NCI-H187 treated with DMSO at 0.1 percent for 48 hours (cell line): ENCODE results near the gene WAPL.
"Not testable (repeated sequence)": the region's sequence is repeated elsewhere in the genome, so short reads cannot be mapped to it uniquely, and the experiment has no call there.

Experiments used
- DNase-seq: peaks from one replicate; lab custom pipeline; 2025; lab: John Stamatoyannopoulos, UW

WAPL gene

DNA sequence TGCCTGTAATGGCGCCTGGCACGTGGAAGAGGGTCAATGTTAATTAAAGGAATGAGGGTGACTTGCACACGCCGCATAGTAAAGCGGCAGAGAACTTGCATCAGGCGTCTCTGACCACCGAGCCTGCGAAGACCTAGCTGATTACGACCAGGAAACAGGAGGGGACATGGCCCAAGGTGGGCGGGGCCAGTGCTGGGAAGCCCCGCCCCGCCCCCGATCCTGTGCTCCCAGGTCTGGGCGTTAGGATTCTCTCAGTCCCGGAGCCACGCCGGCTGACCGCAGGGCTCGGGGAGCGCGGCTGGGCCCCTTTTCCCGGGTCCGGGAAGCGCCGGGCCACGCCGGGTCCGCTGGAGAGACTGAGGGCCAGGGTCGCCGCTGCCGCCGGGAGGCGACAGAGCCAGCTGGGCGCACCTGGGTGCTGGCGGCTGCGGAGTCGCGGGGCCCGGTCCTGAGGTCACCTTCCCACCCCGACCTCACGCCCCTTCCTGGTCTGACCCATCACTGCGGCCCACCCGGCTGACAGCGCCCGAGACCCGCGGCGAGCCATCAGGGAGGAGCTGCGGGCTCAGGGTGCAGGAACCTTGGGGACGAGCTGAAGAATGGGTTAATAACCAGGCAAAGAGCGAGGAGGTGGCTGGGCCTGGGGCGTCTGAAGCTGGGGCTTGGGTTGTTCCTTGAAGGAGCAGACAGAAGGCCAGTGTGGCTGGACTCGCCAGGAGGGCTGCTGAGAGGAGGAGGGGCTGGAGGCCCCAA lies 132.0 kb downstream of the WAPL start:
- DNase-seq = no peak

DNA sequence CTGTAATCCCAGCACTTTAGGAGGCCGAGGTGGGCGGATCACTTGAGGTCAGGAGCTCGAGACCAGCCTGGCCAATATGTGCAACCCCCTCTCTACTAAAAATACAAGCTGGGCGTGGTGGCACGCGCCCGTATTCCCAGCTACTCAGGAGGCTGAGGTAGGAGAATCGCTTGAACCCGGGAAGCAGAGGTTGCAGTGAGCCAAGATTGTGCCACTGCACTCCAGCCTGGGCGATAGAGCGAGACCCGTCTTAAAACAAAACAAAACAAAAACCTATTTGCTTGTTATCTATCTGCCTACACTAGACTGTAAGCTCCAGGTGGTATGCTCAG lies 132.5 kb downstream of the WAPL start:
- DNase-seq = not testable (repeated sequence)

DNA sequence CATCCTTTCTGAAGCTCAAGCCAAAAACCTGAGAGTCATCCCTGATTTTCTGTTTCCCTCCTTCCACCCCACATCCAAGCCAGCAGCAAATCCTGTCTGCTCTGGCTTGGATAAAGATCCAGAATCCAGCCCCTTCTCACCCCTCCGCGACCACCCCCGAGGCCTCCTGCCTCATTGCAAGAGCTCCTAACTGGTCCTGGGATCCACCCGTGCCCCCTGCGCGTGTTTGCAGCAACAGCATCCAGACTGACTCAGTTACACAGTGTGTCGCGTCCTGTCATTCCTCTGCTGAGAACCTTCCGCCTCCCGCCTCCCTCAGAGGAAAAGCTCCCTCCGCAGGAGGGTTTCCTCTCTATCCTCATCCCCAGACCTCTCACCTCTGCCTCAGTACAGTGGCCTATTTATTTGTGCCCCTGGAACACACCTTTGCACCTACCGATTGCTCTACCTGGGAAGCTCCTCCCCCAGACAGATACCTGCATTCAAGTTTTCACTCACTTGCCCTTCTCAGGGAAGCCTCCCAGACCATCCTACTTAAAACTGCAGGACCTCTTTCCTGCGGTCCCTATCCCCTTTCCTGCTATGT lies 133.4 kb downstream of the WAPL start:
- no peak for DNase-seq

DNA sequence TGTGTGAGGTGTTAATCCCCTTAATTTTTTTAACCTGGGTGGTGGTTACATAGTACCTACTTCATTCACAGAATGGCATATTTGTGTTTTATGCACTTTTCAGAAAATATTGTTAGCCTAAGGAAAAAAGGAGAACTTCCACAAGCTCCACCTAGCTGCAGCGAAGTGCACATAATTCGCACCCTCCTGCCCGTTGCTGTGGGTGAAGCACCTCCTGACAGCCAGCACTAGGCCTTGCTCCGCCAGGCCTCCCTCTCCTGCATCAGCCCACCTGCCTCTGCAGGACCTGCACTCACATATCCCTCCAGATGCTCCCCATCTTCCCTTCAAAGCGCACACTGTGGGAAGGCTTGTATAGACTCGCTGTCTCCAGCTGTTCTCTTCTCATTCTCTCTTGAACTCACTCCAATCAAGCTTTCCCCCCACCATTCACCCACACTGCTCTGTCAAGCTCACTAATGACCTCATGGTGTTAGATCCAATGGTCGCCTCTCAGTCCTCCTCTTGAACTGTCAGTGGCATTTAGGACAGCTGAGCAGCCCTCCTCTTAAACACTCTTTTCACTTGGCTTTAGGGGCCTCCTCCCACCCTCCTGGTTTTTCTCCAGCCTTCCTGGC lies 134.3 kb downstream of the WAPL start:
- DNase-seq = no peak

DNA sequence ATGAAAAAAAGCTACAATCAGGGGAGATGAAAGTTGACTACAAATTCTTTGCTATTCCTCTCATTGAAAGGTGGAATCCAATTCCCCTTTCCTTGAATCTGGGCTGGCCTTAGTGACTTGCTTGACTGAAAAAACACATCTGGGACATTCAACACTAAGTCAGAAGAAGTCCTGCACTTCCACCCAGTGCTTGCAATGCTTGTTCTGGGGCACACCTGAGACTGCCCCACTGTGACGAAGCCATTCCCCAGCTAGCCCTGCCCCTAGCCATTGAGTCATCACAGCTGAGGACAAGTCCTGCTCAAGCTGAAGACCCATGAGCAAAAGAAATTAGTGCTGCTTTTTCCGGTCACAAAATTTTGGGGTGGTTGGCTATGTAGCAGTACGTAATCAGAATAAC lies 135.8 kb downstream of the WAPL start:
- DNase-seq = no peak
